ENCODE data around the gene RHOH.

RHOH gene

GRCh38 chr4:40240040-40240653 is 43.3 kb downstream of the RHOH start:
- no peak for FAIRE-seq

GRCh38 chr4:40241026-40241425 is 44.2 kb downstream of the RHOH start:
- no peak for FAIRE-seq

GRCh38 chr4:40241941-40242340 is 45.1 kb downstream of the RHOH start:
- FAIRE-seq, result no peak

- FAIRE-seq, result no peak
These were observed 46.6 kb downstream of the RHOH start for GRCh38 chr4:40243386-40243948.

- no peak for FAIRE-seq
These were observed 47.8 kb downstream of the RHOH start for GRCh38 chr4:40244606-40245005.

GRCh38 chr4:40245550-40245949 is 48.7 kb downstream of the RHOH start:
- no peak for FAIRE-seq

- no peak for FAIRE-seq
These were observed 49.4 kb downstream of the RHOH start for GRCh38 chr4:40246011-40246900.

- no peak for FAIRE-seq
These were observed 50.1 kb downstream of the RHOH start for GRCh38 chr4:40246938-40247337.

- no peak for FAIRE-seq
These were observed 50.5 kb downstream of the RHOH start for GRCh38 chr4:40247350-40247749.

- FAIRE-seq, result no peak
These were observed 54.5 kb downstream of the RHOH start for GRCh38 chr4:40251366-40251765.

- FAIRE-seq, result no peak
These were observed 57.1 kb downstream of the RHOH start for GRCh38 chr4:40253906-40254305.

- FAIRE-seq, result no peak
These were observed 58.0 kb downstream of the RHOH start for GRCh38 chr4:40254608-40255392.

GRCh38 chr4:40255393-40256281 is 58.8 kb downstream of the RHOH start:
- FAIRE-seq, result no peak

- no peak for FAIRE-seq
These were observed 59.5 kb downstream of the RHOH start for GRCh38 chr4:40256329-40256728.

- FAIRE-seq, result no peak
These were observed 60.0 kb downstream of the RHOH start for GRCh38 chr4:40256817-40257216.

GRCh38 chr4:40258627-40259026 is 61.8 kb downstream of the RHOH start:
- no peak for FAIRE-seq

- no peak for FAIRE-seq
These were observed 64.6 kb downstream of the RHOH start for GRCh38 chr4:40261231-40262076.

GRCh38 chr4:40262077-40262528 is 65.3 kb downstream of the RHOH start:
- no peak for FAIRE-seq

- FAIRE-seq, result no peak
These were observed 66.0 kb downstream of the RHOH start for GRCh38 chr4:40262861-40263260.

- FAIRE-seq, result no peak
These were observed 67.7 kb downstream of the RHOH start for GRCh38 chr4:40264497-40264896.
